NK-92 treated with Interleukin-12 subunit alpha and Interleukin-12 subunit beta, amount 100 ng/mL, for 24 hours (cell line): ENCODE data around the gene ZNF835.

ENCODE experiments used
- DNase-seq: peaks from one replicate; lab custom pipeline; 2025; lab: John Stamatoyannopoulos, UW

ZNF835 gene

GRCh38 chr19:56661248-56661647 is 10.3 kb downstream of the ZNF835 start:
- no peak for DNase-seq

GRCh38 chr19:56660381-56661107 is 11.0 kb downstream of the ZNF835 start:
- DNase-seq, result no peak

- DNase-seq, result no peak
These were observed 17.4 kb downstream of the ZNF835 start for GRCh38 chr19:56654151-56654550.

GRCh38 chr19:56643460-56643955 is 28.0 kb downstream of the ZNF835 start:
- DNase-seq, result no peak

GRCh38 chr19:56642711-56643459 is 28.7 kb downstream of the ZNF835 start, which contains the start of gene SMIM17:
TSS of gene SMIM17 (plus strand) at chr19:56643159. CDS start at chr19:56645668, 2,509 bp downstream.
- DNase-seq, result no peak

GRCh38 chr19:56639217-56639616 is 32.3 kb downstream of the ZNF835 start:
- no peak for DNase-seq

- DNase-seq, result no peak
These were observed 33.5 kb downstream of the ZNF835 start for GRCh38 chr19:56637976-56638555.

GRCh38 chr19:56633021-56633420 is 38.5 kb downstream of the ZNF835 start:
- no peak for DNase-seq

GRCh38 chr19:56625708-56626107 is 45.8 kb downstream of the ZNF835 start:
- DNase-seq, result no peak

GRCh38 chr19:56623006-56623405 is 48.6 kb downstream of the ZNF835 start:
- DNase-seq, result no peak

GRCh38 chr19:56622374-56622773 is 49.2 kb downstream of the ZNF835 start:
- DNase-seq, result no peak

- DNase-seq, result no peak
These were observed 52.4 kb downstream of the ZNF835 start for GRCh38 chr19:56619121-56619520.

GRCh38 chr19:56617531-56617930 is 54.0 kb downstream of the ZNF835 start:
- no peak for DNase-seq

- DNase-seq, result no peak
These were observed 57.9 kb downstream of the ZNF835 start for GRCh38 chr19:56613639-56614038.

- no peak for DNase-seq
These were observed 58.8 kb downstream of the ZNF835 start for GRCh38 chr19:56612737-56613136.
